IPS-NIHi7 (cell line): ENCODE data around the gene ERN1.
A peak's percentile ranks its signal among the peaks of the same experiment; 100 is the strongest.
"Not testable (repeated sequence)": the region's sequence is repeated elsewhere in the genome, so short reads cannot be mapped to it uniquely, and the experiment has no call there.

Experiments used
- DNase-seq: peaks from one replicate; pipeline ENCODE4 v3.0.0; 2012; ENCODE audit warnings: mixed read lengths; ENCODE audit errors: extremely low spot score

ERN1 gene

DNA sequence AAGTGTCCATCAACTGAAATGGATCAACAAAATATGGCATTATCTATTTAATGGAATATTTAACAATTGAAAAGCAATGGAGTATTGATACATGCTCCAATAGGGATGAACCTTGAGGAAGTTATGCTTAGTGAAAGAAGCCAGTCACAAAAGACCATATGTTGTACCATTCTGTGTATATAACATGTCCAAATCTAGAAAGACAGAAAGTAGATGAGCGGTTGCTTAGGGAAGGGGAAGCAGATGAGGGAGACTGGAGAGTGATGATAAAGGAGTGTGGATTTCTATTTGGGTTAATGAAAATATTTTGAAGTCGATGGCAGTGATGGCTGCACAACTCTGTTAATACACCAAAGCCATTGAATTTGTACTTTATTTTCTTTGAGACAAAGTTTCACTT lies 8.5 kb upstream of the ERN1 start:
- no peak for DNase-seq

DNA sequence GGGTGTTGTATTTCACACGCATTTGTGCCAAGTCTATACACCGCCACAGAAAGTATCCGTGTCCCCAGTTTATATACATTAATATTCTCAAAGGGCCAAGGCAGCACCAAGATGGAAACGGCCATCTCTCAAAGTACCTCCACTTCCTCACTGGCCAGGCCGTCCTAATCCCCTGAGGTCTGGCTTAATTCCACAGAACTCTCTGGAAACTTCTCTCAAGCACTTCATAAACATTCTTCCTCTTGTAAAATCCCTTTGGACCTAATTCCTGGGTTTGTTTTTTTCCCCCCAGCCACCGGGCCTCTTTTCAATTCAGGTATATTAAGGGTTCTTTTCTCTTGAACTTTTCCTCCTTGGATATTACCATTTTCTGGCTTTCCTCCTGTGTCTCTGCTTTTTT lies 5.1 kb upstream of the ERN1 start:
- DNase-seq, result no peak

DNA sequence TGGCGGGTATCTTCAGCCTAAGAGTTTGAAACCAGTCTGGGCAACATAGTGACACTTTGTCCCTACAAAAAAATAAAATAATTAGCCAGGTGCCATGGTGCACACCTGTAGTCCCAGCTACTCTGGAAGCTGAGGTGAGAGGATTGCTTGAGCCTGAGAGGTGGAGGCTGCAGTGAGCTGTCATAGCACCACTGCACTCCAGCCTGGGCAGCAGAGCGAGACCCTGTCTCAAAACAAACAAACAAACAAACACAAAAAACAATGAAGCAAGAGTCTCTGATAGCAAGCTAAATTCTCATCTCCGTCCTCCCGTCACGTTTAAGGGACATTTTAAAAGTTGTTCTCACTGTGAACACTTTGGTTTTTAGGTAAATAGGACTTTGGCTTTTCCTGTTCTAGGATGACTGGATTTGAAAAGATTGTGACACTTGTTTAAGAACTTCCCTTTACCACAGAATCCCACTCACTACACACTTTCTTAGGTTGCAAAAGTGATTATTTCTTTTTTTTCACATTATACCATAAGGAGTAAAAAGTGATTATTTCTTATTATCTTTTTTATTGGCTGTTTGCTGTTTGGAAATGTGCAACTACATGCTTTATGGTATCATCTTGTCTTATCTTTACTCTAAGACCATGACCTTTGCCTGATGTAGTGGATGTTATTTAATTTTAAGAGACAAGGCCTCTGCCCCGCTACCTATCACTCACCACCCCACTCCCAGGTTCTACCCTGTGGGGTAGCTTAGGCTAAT lies 4.4 kb upstream of the ERN1 start:
- DNase-seq, result no peak

- DNase-seq, result peak; percentile 57
Measured at GRCh38 chr17:64133546-64134215, 3.7 kb upstream of the ERN1 start.

- DNase-seq, result no peak
Measured at GRCh38 chr17:64131606-64132270, 1.8 kb upstream of the ERN1 start.

GRCh38 chr17:64130559-64131001 lies 636 bp upstream of the ERN1 start:
- DNase-seq, result no peak

DNA sequence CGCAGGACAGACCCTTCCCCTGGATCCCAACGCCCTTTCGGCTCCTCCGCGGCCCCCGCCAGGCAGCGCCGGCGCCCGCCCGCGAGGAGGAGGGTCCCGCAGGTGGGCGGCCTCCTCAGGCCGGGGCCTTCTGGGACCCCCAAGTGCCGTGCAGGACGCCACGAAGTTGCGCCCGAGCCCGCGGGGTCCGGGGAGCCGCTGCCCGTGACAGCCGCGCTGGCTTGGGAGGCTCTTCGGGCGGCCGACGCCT lies 504 bp downstream of the ERN1 start:
- no peak for DNase-seq

DNA sequence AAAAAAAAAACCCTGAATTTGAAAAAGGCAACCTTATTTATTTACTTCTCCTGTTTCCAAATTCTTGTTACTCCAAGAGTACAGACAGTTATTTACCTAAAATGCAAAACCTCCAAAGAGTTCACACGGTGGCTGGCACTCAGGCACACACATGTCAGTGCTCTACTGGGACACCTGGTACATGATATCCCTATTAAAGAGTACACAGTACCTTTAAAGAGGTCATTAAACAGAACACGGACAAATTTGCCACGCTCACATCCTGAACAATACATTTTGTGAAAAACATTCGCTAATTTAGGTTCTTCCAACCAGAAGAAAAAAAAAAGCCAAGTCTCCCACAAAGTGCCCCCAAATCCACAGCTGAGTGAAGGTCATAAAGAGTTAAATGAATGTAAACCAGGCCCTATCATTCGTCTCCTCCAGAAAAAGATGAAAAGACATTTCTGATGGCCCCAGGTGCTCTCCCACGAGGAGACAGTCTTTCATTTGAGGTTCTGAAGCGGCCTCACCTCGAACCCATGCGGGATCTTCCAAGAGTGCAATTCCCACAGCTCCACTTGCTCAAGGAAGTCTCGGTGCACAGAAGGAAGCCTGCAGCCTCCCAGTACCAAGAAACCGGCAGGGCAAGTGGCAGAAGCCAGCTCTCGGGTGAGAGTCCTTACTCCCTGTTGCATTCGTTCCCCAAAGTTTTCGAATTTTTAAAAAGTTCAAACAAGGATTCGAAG lies 993 bp downstream of the ERN1 start:
- DNase-seq, result no peak

DNA sequence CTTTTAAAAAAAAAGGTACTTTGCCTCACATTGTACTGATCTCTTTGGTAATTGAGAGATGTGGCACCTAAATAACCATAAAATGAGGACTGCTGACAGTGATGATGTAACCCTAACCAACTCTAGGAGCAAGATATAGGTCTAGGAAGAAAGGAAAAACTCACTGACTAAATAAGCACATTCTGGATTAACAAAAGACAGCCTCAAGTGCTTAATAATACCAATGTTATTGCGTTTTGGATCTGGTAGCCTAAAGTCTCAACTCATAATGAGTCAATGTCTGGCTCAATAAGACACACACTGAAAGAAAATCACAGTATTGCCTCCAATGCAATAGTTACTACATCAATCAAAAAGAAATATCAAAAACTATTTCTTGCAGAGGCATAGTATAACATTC lies 3.0 kb downstream of the ERN1 start:
- no peak for DNase-seq

DNA sequence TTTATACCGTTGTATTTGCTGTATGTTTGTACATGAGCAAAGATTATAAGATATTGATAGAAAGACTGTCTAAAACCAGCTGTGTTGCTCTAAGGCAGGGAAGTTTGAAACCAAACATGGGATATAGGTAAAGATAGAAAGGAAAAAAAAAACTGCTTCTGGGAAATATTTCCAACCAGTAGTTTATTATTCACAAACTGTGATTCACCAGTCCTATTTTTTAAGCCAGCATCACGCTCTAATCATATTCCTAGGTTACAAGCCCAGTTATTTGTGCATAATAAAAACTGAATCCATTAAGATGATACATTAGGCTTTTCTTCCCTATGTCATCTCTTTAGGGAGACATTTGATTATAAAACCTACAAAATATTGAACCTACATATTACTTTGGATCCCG lies 4.0 kb downstream of the ERN1 start:
- DNase-seq, result no peak

- DNase-seq, result no peak
Measured at GRCh38 chr17:64124609-64125008, 5.3 kb downstream of the ERN1 start.

- DNase-seq, result no peak
Measured at GRCh38 chr17:64123114-64123513, 6.8 kb downstream of the ERN1 start.

DNA sequence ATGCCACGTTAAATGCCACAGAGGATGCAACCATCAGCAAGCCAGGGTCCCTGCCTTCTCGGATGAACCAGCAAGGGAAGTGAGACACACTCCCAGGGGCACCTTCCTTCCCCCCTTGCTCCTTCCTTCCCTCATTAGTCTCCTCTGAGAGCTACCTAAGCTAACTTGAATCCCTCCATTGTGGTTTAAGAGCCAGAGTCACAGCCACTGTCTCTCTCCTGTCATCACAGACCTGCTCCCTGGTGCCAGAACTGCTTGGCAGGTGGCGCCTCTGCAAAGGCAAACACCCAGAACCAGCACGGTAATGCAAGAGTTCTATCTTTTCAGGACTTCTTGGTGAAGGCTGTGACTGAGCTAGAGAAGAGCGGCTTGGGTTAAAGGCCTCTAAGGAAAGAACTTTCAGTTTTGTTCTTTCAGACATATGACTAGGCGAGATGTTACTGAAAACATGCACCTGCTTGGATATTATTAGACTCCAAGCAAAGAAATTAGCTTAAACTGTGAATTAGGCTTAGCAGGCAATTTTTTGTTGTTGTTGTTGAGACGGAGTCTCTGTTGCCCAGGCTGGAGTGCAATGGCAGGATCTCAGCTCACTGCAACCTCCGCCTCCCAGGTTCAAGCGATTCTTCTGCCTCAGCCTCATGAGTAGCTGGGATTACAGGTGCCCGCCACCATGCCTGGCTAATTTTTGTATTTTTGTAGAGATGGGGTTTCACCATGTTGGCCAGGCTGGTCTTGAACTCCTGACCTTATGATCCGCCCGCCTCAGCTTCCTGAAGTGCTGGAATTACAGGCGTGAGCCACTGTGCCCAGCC lies 8.8 kb downstream of the ERN1 start:
- not testable (repeated sequence) for DNase-seq

- DNase-seq, result no peak
Measured at GRCh38 chr17:64120159-64120810, 9.7 kb downstream of the ERN1 start.

DNA sequence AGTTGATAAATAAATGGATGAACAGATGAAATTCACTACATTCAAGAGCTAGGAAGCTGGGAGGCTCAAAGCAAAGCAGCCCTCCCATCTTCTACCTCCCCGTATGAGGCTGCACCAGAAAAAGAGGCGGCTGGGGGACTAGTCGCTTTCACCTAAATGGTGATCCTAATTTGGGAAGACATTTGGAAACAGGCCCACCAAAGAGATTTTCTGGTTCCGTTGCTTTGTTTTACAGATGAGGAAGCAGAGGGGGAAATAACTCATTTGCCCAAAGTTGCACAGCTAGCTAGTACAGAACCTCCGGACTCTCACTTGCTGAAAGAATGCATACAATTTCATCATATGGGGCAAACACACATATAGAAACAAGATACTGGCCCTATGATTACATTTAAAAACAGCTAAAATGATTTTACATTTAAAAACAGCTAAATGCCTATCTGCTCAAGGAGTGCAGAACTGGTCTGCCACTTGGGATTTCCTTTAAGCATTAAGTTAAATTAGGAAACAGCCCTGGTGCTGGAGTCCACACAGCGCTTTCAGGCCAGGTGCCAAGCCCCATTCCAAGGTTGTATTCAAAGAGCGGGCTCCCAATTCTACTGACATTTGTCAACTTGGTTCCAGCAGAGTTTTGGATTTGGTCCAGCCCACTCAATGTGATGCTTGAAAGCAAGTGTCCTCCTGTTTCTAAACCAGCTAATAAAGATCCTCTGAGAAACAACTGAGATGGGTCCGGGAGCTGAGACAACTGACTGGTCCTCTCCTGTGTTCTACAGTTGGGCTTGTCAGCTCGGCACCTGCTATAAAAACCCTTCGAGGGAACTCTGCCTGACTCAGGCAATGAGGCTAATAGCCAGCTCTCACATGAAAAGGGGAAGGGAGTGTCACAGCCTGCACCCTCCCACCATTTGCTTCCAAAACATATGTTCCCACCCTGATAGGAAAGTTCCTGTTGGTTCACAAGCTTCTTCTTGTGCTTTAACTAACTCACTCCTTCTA lies 11.7 kb downstream of the ERN1 start:
- no peak for DNase-seq

GRCh38 chr17:64115822-64116534 lies 14.0 kb downstream of the ERN1 start:
- DNase-seq, result no peak

- DNase-seq, result no peak
Measured at GRCh38 chr17:64115043-64115698, 14.8 kb downstream of the ERN1 start.

GRCh38 chr17:64113006-64113405 lies 16.9 kb downstream of the ERN1 start:
- no peak for DNase-seq

DNA sequence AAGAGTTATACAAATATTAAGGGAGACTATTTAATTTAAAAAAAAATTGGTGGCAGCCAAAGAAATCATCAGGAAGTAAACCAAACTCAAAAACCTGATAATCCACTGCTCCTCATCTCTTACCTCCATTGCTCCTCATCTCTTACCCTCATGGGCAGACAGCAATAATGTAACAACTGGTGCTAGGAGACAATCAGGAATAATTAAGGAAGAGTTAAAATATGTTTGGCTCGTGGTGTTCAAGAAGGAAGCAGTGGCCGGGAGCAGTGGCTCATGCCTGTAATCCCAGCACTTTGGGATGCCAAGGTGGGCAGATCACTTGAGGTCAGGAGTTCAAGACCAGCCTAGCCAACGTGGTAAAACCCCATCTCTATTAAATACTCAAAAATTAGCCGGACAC lies 18.1 kb downstream of the ERN1 start:
- DNase-seq, result no peak
